Measurements from ENCODE around the gene CECR2.
"Not testable (repeated sequence)": the region's sequence is repeated elsewhere in the genome, so short reads cannot be mapped to it uniquely, and the experiment has no call there.

Gene CECR2

GRCh38 chr22:17563936-17564391, 194.7 kb downstream of the CECR2 start:
- Histone ChIP-seq H4K20me1 (ENCODE audit: insufficient read depth, low read length) (no peaks in the 10 kb centered on the region), H3K9ac (ENCODE audit: low read length) (no peak overlapping the region), H2AFZ (ENCODE audit: low read length) (no peak overlapping the region), H3F3A (ENCODE audit: insufficient read depth, low read length) (no peaks in the 10 kb centered on the region), H3K4me2 (ENCODE audit: low read length) (no peak overlapping the region), H3K36me3 (ENCODE audit: insufficient read depth, low read length) (no peaks in the 10 kb centered on the region), H3K4me3 (ENCODE audit: low read depth, low read length, poor library complexity, severe bottlenecking) (no peak overlapping the region), H3K27me3 (ENCODE audit: insufficient read depth, low read length) (no peaks in the 10 kb centered on the region), H3K27ac (ENCODE audit: low read depth, low read length, poor library complexity, severe bottlenecking) (no peak overlapping the region), H3K9me3 (ENCODE audit: low read length) (no peaks in the 10 kb centered on the region), H3K4me1 (ENCODE audit: insufficient read depth, low read length, severe bottlenecking) (no peaks in the 10 kb centered on the region), H3K9me2 (ENCODE audit: low read depth, low read length) (no peaks in the 10 kb centered on the region), H3K79me2 (ENCODE audit: insufficient read depth, low read length) (no peaks in the 10 kb centered on the region)
- no peak for TF ChIP-seq EZH2 (IDR thresholded peaks at IDR 0.05; ENCODE audit: borderline replicate concordance, low read length)
- TF ChIP-seq, protein P1, sequence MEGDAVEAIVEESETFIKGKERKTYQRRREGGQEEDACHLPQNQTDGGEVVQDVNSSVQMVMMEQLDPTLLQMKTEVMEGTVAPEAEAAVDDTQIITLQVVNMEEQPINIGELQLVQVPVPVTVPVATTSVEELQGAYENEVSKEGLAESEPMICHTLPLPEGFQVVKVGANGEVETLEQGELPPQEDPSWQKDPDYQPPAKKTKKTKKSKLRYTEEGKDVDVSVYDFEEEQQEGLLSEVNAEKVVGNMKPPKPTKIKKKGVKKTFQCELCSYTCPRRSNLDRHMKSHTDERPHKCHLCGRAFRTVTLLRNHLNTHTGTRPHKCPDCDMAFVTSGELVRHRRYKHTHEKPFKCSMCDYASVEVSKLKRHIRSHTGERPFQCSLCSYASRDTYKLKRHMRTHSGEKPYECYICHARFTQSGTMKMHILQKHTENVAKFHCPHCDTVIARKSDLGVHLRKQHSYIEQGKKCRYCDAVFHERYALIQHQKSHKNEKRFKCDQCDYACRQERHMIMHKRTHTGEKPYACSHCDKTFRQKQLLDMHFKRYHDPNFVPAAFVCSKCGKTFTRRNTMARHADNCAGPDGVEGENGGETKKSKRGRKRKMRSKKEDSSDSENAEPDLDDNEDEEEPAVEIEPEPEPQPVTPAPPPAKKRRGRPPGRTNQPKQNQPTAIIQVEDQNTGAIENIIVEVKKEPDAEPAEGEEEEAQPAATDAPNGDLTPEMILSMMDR (IDR thresholded peaks at IDR 0.05; ENCODE audit: low read length), result no peak

DNA sequence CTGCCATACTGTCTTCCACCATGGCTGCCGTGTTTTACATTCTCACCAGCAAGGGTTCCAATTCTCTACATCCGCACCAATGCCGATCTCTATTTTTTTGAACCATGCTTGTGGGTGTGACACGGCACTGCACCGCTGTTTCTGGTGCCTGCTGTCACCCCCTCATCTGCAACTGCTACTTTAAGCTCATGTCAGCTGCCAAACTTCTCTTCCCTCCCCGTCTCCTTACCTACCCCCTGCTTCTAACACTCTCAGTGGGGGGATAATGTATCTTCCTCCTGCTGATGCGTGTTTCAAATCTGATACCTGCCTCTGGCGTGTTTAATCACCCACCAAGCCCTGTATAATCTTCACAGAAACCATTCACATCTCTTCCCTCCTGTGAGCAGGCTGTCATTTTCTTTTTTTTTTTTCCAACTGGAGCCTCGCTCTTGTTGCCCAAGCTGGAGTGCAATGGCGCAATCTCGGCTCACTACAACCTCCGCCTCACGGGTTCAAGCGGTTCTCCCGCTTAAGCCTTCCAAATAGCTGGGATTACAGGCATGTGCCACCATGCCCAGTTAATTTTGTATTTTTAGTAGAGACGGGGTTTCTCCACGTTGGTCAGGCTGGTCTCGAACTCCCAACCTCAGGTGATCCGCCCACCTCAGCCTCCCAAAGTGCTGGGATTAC, 196.9 kb downstream of the CECR2 start:
- H3K79me2 ChIP-seq (ENCODE audit: insufficient read depth, low read length); H3F3A ChIP-seq (ENCODE audit: insufficient read depth, low read length); H3K9me2 ChIP-seq (ENCODE audit: low read depth, low read length); H3K36me3 ChIP-seq (ENCODE audit: insufficient read depth, low read length); H3K4me3 ChIP-seq (ENCODE audit: low read depth, low read length, poor library complexity, severe bottlenecking); H3K4me2 ChIP-seq (ENCODE audit: low read length); H4K20me1 ChIP-seq (ENCODE audit: insufficient read depth, low read length); H3K27ac ChIP-seq (ENCODE audit: low read depth, low read length, poor library complexity, severe bottlenecking); H3K4me1 ChIP-seq (ENCODE audit: insufficient read depth, low read length, severe bottlenecking); H2AFZ ChIP-seq (ENCODE audit: low read length); H3K27me3 ChIP-seq (ENCODE audit: insufficient read depth, low read length); H3K9ac ChIP-seq (ENCODE audit: low read length); H3K9me3 ChIP-seq (ENCODE audit: low read length): not testable (repeated sequence)

DNA sequence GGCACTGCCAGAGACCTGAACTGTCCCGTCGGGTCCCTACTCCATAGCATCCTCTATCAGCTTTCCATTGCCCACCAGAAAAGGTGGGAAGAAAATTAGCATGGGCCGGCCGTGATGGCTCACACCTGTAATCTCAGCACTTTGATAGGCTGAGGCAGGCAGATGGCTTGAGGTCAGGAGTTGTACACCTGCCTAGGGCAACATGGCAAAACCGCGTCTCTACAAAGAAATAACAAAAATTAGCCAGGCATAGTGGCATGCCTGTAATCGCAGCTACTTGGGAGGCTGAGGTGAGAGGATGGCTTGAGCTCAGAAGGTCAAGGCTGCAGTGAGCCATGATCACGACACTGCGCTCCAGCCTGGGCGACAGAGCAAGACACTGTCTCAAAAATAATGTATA, 197.5 kb downstream of the CECR2 start:
- no peaks in the 10 kb centered on the region for H3K9me2 ChIP-seq (ENCODE audit: low read depth, low read length)
- H3K4me2 ChIP-seq (ENCODE audit: low read length), result no peak overlapping the region
- H3K9ac ChIP-seq (ENCODE audit: low read length), result no peak overlapping the region
- no peaks in the 10 kb centered on the region for H3K9me3 ChIP-seq (ENCODE audit: low read length)
- no peaks in the 10 kb centered on the region for H3K27me3 ChIP-seq (ENCODE audit: insufficient read depth, low read length)
- H3K79me2 ChIP-seq (ENCODE audit: insufficient read depth, low read length), result no peaks in the 10 kb centered on the region
- H3K4me3 ChIP-seq (ENCODE audit: low read depth, low read length, poor library complexity, severe bottlenecking), result no peak overlapping the region
- no peak overlapping the region for H3K27ac ChIP-seq (ENCODE audit: low read depth, low read length, poor library complexity, severe bottlenecking)
- H2AFZ ChIP-seq (ENCODE audit: low read length), result no peak overlapping the region
- no peak for TF ChIP-seq EZH2 (IDR thresholded peaks at IDR 0.05; ENCODE audit: borderline replicate concordance, low read length)
- TF ChIP-seq, protein P1 (IDR thresholded peaks at IDR 0.05; ENCODE audit: low read length), result no peak
- H3K36me3 ChIP-seq (ENCODE audit: insufficient read depth, low read length), result no peaks in the 10 kb centered on the region
- H3F3A ChIP-seq (ENCODE audit: insufficient read depth, low read length), result no peaks in the 10 kb centered on the region
- H3K4me1 ChIP-seq (ENCODE audit: insufficient read depth, low read length, severe bottlenecking), result no peaks in the 10 kb centered on the region
- no peaks in the 10 kb centered on the region for H4K20me1 ChIP-seq (ENCODE audit: insufficient read depth, low read length)

- Histone ChIP-seq H3K4me3 (ENCODE audit: low read depth, low read length, poor library complexity, severe bottlenecking) (no peak overlapping the region), H3F3A (ENCODE audit: insufficient read depth, low read length) (no peaks in the 10 kb centered on the region), H2AFZ (ENCODE audit: low read length) (no peak overlapping the region), H4K20me1 (ENCODE audit: insufficient read depth, low read length) (no peaks in the 10 kb centered on the region), H3K27ac (ENCODE audit: low read depth, low read length, poor library complexity, severe bottlenecking) (no peak overlapping the region), H3K4me1 (ENCODE audit: insufficient read depth, low read length, severe bottlenecking) (no peaks in the 10 kb centered on the region), H3K9ac (ENCODE audit: low read length) (no peak overlapping the region), H3K36me3 (ENCODE audit: insufficient read depth, low read length) (no peaks in the 10 kb centered on the region), H3K79me2 (ENCODE audit: insufficient read depth, low read length) (no peaks in the 10 kb centered on the region), H3K9me3 (ENCODE audit: low read length) (no peaks in the 10 kb centered on the region), H3K9me2 (ENCODE audit: low read depth, low read length) (no peaks in the 10 kb centered on the region), H3K27me3 (ENCODE audit: insufficient read depth, low read length) (no peaks in the 10 kb centered on the region), H3K4me2 (ENCODE audit: low read length) (no peak overlapping the region)
- TF ChIP-seq, protein P1 (IDR thresholded peaks at IDR 0.05; ENCODE audit: low read length), result no peak
Observed at GRCh38 chr22:17569971-17570511, 200.8 kb downstream of the CECR2 start.
